ENCODE measurements around the gene MTIF2.
"Not testable (repeated sequence)": the region's sequence is repeated elsewhere in the genome, so short reads cannot be mapped to it uniquely, and the experiment has no call there.

The MTIF2 gene

GRCh38 chr2:55227437-55228225, 41.4 kb downstream of the MTIF2 start:
- not testable (repeated sequence) for H3K9me3 ChIP-seq (ENCODE audit: control insufficient read depth, low read depth, low read length); H3K4me1 ChIP-seq (ENCODE audit: control insufficient read depth, low read depth, low read length); H3K27ac ChIP-seq (ENCODE audit: low read length); H3K4me3 ChIP-seq (ENCODE audit: low read length); H3K9ac ChIP-seq (ENCODE audit: low read length); H3K36me3 ChIP-seq (ENCODE audit: control insufficient read depth, low read depth, low read length); H3K27me3 ChIP-seq (ENCODE audit: control insufficient read depth, insufficient read depth, low read length)

- no peak overlapping the region for H3K4me3 ChIP-seq (ENCODE audit: low read length)
- H3K9me3 ChIP-seq (ENCODE audit: control insufficient read depth, low read depth, low read length), result no peaks in the 10 kb centered on the region
- peaks cover 4% of the 10 kb centered on the region for H3K36me3 ChIP-seq (ENCODE audit: control insufficient read depth, low read depth, low read length)
Measured at GRCh38 chr2:55225481-55226020, 43.5 kb downstream of the MTIF2 start.

GRCh38 chr2:55224761-55225261, 44.2 kb downstream of the MTIF2 start:
- Histone ChIP-seq H3K27ac (ENCODE audit: low read length) (no peak overlapping the region), H3K36me3 (ENCODE audit: control insufficient read depth, low read depth, low read length) (peaks cover 4% of the 10 kb centered on the region), H3K27me3 (ENCODE audit: control insufficient read depth, insufficient read depth, low read length) (no peaks in the 10 kb centered on the region), H3K4me1 (ENCODE audit: control insufficient read depth, low read depth, low read length) (no peaks in the 10 kb centered on the region), H3K4me3 (ENCODE audit: low read length) (no peak overlapping the region), H3K9ac (ENCODE audit: low read length) (no peak overlapping the region), H3K9me3 (ENCODE audit: control insufficient read depth, low read depth, low read length) (no peaks in the 10 kb centered on the region)

More at GRCh38 chr2:55225481-55226020, 43.5 kb downstream of the MTIF2 start:
- Histone ChIP-seq H3K27ac (ENCODE audit: low read length) (no peak overlapping the region), H3K9ac (ENCODE audit: low read length) (no peak overlapping the region), H3K27me3 (ENCODE audit: control insufficient read depth, insufficient read depth, low read length) (no peaks in the 10 kb centered on the region), H3K4me1 (ENCODE audit: control insufficient read depth, low read depth, low read length) (no peaks in the 10 kb centered on the region)

GRCh38 chr2:55223958-55224760, 44.9 kb downstream of the MTIF2 start:
- Histone ChIP-seq H3K9ac (ENCODE audit: low read length) (no peak overlapping the region), H3K36me3 (ENCODE audit: control insufficient read depth, low read depth, low read length) (peaks cover 4% of the 10 kb centered on the region), H3K4me1 (ENCODE audit: control insufficient read depth, low read depth, low read length) (no peaks in the 10 kb centered on the region), H3K27ac (ENCODE audit: low read length) (no peak overlapping the region), H3K27me3 (ENCODE audit: control insufficient read depth, insufficient read depth, low read length) (no peaks in the 10 kb centered on the region), H3K9me3 (ENCODE audit: control insufficient read depth, low read depth, low read length) (no peaks in the 10 kb centered on the region), H3K4me3 (ENCODE audit: low read length) (no peak overlapping the region)

GRCh38 chr2:55213822-55214221, 55.2 kb downstream of the MTIF2 start:
- Histone ChIP-seq H3K36me3 (ENCODE audit: control insufficient read depth, low read depth, low read length) (no peaks in the 10 kb centered on the region), H3K4me3 (ENCODE audit: low read length) (no peak overlapping the region), H3K4me1 (ENCODE audit: control insufficient read depth, low read depth, low read length) (peaks cover 5% of the 10 kb centered on the region), H3K27me3 (ENCODE audit: control insufficient read depth, insufficient read depth, low read length) (no peaks in the 10 kb centered on the region), H3K9me3 (ENCODE audit: control insufficient read depth, low read depth, low read length) (no peaks in the 10 kb centered on the region), H3K9ac (ENCODE audit: low read length) (no peak overlapping the region), H3K27ac (ENCODE audit: low read length) (no peak overlapping the region)

- no peak overlapping the region for H3K4me3 ChIP-seq (ENCODE audit: low read length)
- peaks cover 9% of the 10 kb centered on the region for H3K36me3 ChIP-seq (ENCODE audit: control insufficient read depth, low read depth, low read length)
- no peak overlapping the region for H3K9ac ChIP-seq (ENCODE audit: low read length)
- no peaks in the 10 kb centered on the region for H3K9me3 ChIP-seq (ENCODE audit: control insufficient read depth, low read depth, low read length)
- no peaks in the 10 kb centered on the region for H3K4me1 ChIP-seq (ENCODE audit: control insufficient read depth, low read depth, low read length)
- H3K27ac ChIP-seq (ENCODE audit: low read length), result no peak overlapping the region
- no peaks in the 10 kb centered on the region for H3K27me3 ChIP-seq (ENCODE audit: control insufficient read depth, insufficient read depth, low read length)
Measured at GRCh38 chr2:55204950-55205349, 64.1 kb downstream of the MTIF2 start.

- H3K4me3 ChIP-seq (ENCODE audit: low read length), result no peak overlapping the region
- no peaks in the 10 kb centered on the region for H3K9me3 ChIP-seq (ENCODE audit: control insufficient read depth, low read depth, low read length)
- H3K27me3 ChIP-seq (ENCODE audit: control insufficient read depth, insufficient read depth, low read length), result no peaks in the 10 kb centered on the region
- H3K36me3 ChIP-seq (ENCODE audit: control insufficient read depth, low read depth, low read length), result peaks cover 9% of the 10 kb centered on the region
- H3K9ac ChIP-seq (ENCODE audit: low read length), result no peak overlapping the region
- H3K27ac ChIP-seq (ENCODE audit: low read length), result no peak overlapping the region
- no peaks in the 10 kb centered on the region for H3K4me1 ChIP-seq (ENCODE audit: control insufficient read depth, low read depth, low read length)
Measured at GRCh38 chr2:55204536-55204935, 64.5 kb downstream of the MTIF2 start.

- H3K27ac ChIP-seq (ENCODE audit: low read length), result no peak overlapping the region
- no peaks in the 10 kb centered on the region for H3K4me1 ChIP-seq (ENCODE audit: control insufficient read depth, low read depth, low read length)
- peaks cover 4% of the 10 kb centered on the region for H3K36me3 ChIP-seq (ENCODE audit: control insufficient read depth, low read depth, low read length)
- H3K4me3 ChIP-seq (ENCODE audit: low read length), result no peak overlapping the region
- H3K9ac ChIP-seq (ENCODE audit: low read length), result no peak overlapping the region
- H3K27me3 ChIP-seq (ENCODE audit: control insufficient read depth, insufficient read depth, low read length), result no peaks in the 10 kb centered on the region
- H3K9me3 ChIP-seq (ENCODE audit: control insufficient read depth, low read depth, low read length), result no peaks in the 10 kb centered on the region
Measured at GRCh38 chr2:55200416-55200815, 68.6 kb downstream of the MTIF2 start.

GRCh38 chr2:55196526-55196925, 72.5 kb downstream of the MTIF2 start:
- Histone ChIP-seq H3K9ac (ENCODE audit: low read length) (no peak overlapping the region), H3K27me3 (ENCODE audit: control insufficient read depth, insufficient read depth, low read length) (no peaks in the 10 kb centered on the region), H3K27ac (ENCODE audit: low read length) (no peak overlapping the region), H3K36me3 (ENCODE audit: control insufficient read depth, low read depth, low read length) (no peaks in the 10 kb centered on the region), H3K4me3 (ENCODE audit: low read length) (no peak overlapping the region), H3K4me1 (ENCODE audit: control insufficient read depth, low read depth, low read length) (no peaks in the 10 kb centered on the region), H3K9me3 (ENCODE audit: control insufficient read depth, low read depth, low read length) (no peaks in the 10 kb centered on the region)

GRCh38 chr2:55191888-55192287, 77.1 kb downstream of the MTIF2 start:
- H3K4me1 ChIP-seq (ENCODE audit: control insufficient read depth, low read depth, low read length); H3K36me3 ChIP-seq (ENCODE audit: control insufficient read depth, low read depth, low read length); H3K4me3 ChIP-seq (ENCODE audit: low read length); H3K27ac ChIP-seq (ENCODE audit: low read length); H3K9ac ChIP-seq (ENCODE audit: low read length); H3K27me3 ChIP-seq (ENCODE audit: control insufficient read depth, insufficient read depth, low read length); H3K9me3 ChIP-seq (ENCODE audit: control insufficient read depth, low read depth, low read length): not testable (repeated sequence)

GRCh38 chr2:55186837-55187236, 82.2 kb downstream of the MTIF2 start:
- H3K9me3 ChIP-seq (ENCODE audit: control insufficient read depth, low read depth, low read length); H3K4me1 ChIP-seq (ENCODE audit: control insufficient read depth, low read depth, low read length); H3K36me3 ChIP-seq (ENCODE audit: control insufficient read depth, low read depth, low read length); H3K27me3 ChIP-seq (ENCODE audit: control insufficient read depth, insufficient read depth, low read length); H3K27ac ChIP-seq (ENCODE audit: low read length); H3K9ac ChIP-seq (ENCODE audit: low read length); H3K4me3 ChIP-seq (ENCODE audit: low read length): not testable (repeated sequence)
